ENCODE results near the gene SAP30L. TPM values are rescaled to one million over a fixed set of nuclear protein-coding genes. Genes with fewer than 3 reads are reported as not detected.
A peak's percentile ranks its signal among the peaks of the same experiment; 100 is the strongest.

The SAP30L gene
- total and polyA plus RNA-seq, 2 experiments from 2014 or later = 9.4 to 26.0 TPM

DNA sequence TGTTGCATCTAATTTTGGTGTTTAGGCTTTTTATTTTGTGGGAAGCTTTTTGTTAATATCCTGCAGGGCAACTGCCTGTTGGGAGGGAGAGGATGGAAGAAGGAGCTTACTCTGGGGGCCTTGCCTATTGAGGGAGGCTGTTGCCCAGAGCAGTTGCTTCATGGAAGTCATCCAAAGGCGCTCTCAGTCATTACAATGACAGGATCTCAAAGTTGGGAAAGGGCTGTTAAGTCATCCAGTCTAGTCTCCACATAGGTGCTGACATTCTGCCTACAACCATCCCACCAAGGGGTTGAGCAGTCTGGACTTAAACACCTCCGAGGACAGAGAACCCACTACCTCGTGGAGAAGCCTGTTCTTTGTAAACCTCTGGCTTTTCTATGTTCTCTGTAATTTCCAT, 13.2 kb downstream of the SAP30L start:
- H3F3A ChIP-seq (ENCODE audit: insufficient read depth) = no peaks in the 10 kb centered on the region
- peaks cover 21% of the 10 kb centered on the region; the same call in 1 of the 2 replicates for H3K36me3 ChIP-seq (ENCODE audit: low read depth)
- no peaks in the 10 kb centered on the region for H3K9me3 ChIP-seq (ENCODE audit: low read depth)
- no peak overlapping the region for H3K4me3 ChIP-seq
- in situ Hi-C loops (cut with MboI) = loop anchor here (25.0 kb wide), 1 partner anchor 353 kb away; no protein-coding TSS in a partner anchor
- no peak overlapping the region for H3K4me2 ChIP-seq (ENCODE audit: unreplicated experiment)
- TF ChIP-seq EZH2 (IDR thresholded peaks at IDR 0.05; ENCODE audit: insufficient read depth, poor library complexity, severe bottlenecking) (no peak), EZH2phosphoT487 (IDR thresholded peaks at IDR 0.05; ENCODE audit: insufficient read depth, low read depth) (no peak)
- no peak overlapping the region for H2AFZ ChIP-seq
- H4K20me1 ChIP-seq (ENCODE audit: insufficient read depth) = 0 out of 2 replicates have a peak, but pooled peaks cover 2% of the 10 kb centered on the region
- no peak overlapping the region for H3K9ac ChIP-seq
- no peaks in the 10 kb centered on the region for H3K79me2 ChIP-seq (ENCODE audit: insufficient read depth)
- no peaks in the 10 kb centered on the region for H3K4me1 ChIP-seq (ENCODE audit: insufficient read depth)
- no peak overlapping the region for H3K27ac ChIP-seq
- no peaks in the 10 kb centered on the region for H3K9me2 ChIP-seq (ENCODE audit: insufficient read depth)
- no peaks in the 10 kb centered on the region for H3K27me3 ChIP-seq (replicated peaks; ENCODE audit: insufficient read depth)
- DNase-seq = no peak
- WGBS, 2 experiments (ENCODE audit: low coverage in 1 of 2, low lambda C conversion rate in 2 of 2, missing lambda C conversion rate in 2 of 2) = 94 to 96% methylated on average over 3 of the region's 3 CpGs

DNA sequence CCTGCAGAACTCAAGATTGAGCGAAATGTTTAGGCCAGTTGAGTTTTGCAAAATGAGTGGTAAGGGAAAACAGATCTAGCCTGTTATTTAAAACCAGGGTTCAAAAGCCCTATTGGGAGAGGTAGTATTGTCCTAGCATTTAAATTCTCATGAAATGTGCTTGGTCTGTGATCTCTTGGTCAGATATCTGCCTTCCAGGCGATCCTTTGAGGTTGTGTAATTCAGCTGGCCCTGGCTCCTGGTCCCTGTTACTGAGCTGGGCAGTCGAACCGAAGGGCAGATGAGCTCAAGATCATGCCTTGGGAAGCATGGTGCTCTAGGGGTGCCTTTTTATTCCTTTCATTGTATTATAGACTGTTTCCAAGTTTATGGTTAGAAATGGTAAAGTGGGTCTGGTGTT, 14.4 kb downstream of the SAP30L start:
- Histone ChIP-seq H3K79me2 (ENCODE audit: insufficient read depth) (no peaks in the 10 kb centered on the region), H3K4me2 (ENCODE audit: unreplicated experiment) (no peak overlapping the region), H3K27ac (no peak overlapping the region), H3K4me1 (ENCODE audit: insufficient read depth) (no peaks in the 10 kb centered on the region), H3K9ac (no peak overlapping the region), H3F3A (ENCODE audit: insufficient read depth) (no peaks in the 10 kb centered on the region), H3K36me3 (ENCODE audit: low read depth) (peaks cover 17% of the 10 kb centered on the region; the same call in 1 of the 2 replicates), H3K9me3 (ENCODE audit: low read depth) (no peaks in the 10 kb centered on the region), H4K20me1 (ENCODE audit: insufficient read depth) (0 out of 2 replicates have a peak, but pooled peaks cover 2% of the 10 kb centered on the region), H3K27me3 (replicated peaks; ENCODE audit: insufficient read depth) (no peaks in the 10 kb centered on the region), H3K9me2 (ENCODE audit: insufficient read depth) (no peaks in the 10 kb centered on the region), H2AFZ (no peak overlapping the region), H3K4me3 (no peak overlapping the region)
- in situ Hi-C loops (cut with MboI) = loop anchor here (25.0 kb wide), 1 partner anchor 352 kb away; no protein-coding TSS in a partner anchor
- no peak for DNase-seq
- WGBS, 2 experiments (ENCODE audit: low coverage in 1 of 2, low lambda C conversion rate in 2 of 2, missing lambda C conversion rate in 2 of 2) = 91 to 100% methylated on average over 4 of the region's 4 CpGs
- TF ChIP-seq EZH2phosphoT487 (IDR thresholded peaks at IDR 0.05; ENCODE audit: insufficient read depth, low read depth) (no peak), EZH2 (IDR thresholded peaks at IDR 0.05; ENCODE audit: insufficient read depth, poor library complexity, severe bottlenecking) (no peak)

DNA sequence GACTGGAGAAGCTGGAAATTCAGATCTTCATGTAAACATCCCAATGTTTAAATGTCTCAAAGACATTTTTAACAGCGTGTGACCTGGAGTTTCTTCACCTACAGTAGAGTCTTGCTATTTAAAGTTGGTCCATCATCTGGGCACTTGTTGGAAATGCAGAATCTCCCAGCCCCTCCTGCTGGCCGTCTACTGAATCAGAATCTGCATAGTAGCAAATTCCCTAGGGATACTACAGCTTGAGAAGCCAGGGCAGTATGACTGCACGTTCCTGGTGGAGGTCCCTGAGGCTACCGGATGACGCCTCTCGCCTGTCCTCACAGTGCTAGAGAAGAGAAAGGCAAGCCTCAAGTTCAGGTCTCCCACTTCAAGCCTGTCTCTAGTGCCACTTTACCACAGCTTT, 15.7 kb downstream of the SAP30L start:
- H4K20me1 ChIP-seq (ENCODE audit: insufficient read depth) = 0 out of 2 replicates have a peak, but pooled peaks cover 2% of the 10 kb centered on the region
- H3K4me3 ChIP-seq = no peak overlapping the region
- H2AFZ ChIP-seq = no peak overlapping the region
- WGBS, 2 experiments (ENCODE audit: low coverage in 1 of 2, low lambda C conversion rate in 2 of 2, missing lambda C conversion rate in 2 of 2) = 73 to 74% methylated on average over 6 of the region's 6 CpGs
- TF ChIP-seq EZH2phosphoT487 (IDR thresholded peaks at IDR 0.05; ENCODE audit: insufficient read depth, low read depth) (no peak), EZH2 (IDR thresholded peaks at IDR 0.05; ENCODE audit: insufficient read depth, poor library complexity, severe bottlenecking) (no peak)
- no peaks in the 10 kb centered on the region for H3K79me2 ChIP-seq (ENCODE audit: insufficient read depth)
- peak; percentile 70 for DNase-seq
- no peak overlapping the region for H3K27ac ChIP-seq
- H3K4me1 ChIP-seq (ENCODE audit: insufficient read depth) = no peaks in the 10 kb centered on the region
- no peaks in the 10 kb centered on the region for H3K27me3 ChIP-seq (replicated peaks; ENCODE audit: insufficient read depth)
- in situ Hi-C loops (cut with MboI) = loop anchor here (25.0 kb wide), 1 partner anchor 351 kb away; no protein-coding TSS in a partner anchor
- H3K9me3 ChIP-seq (ENCODE audit: low read depth) = no peaks in the 10 kb centered on the region
- no peaks in the 10 kb centered on the region for H3K9me2 ChIP-seq (ENCODE audit: insufficient read depth)
- H3K4me2 ChIP-seq (ENCODE audit: unreplicated experiment) = no peak overlapping the region
- no peaks in the 10 kb centered on the region for H3F3A ChIP-seq (ENCODE audit: insufficient read depth)
- H3K9ac ChIP-seq = no peak overlapping the region
- peaks cover 8% of the 10 kb centered on the region; the same call in 1 of the 2 replicates for H3K36me3 ChIP-seq (ENCODE audit: low read depth)

DNA sequence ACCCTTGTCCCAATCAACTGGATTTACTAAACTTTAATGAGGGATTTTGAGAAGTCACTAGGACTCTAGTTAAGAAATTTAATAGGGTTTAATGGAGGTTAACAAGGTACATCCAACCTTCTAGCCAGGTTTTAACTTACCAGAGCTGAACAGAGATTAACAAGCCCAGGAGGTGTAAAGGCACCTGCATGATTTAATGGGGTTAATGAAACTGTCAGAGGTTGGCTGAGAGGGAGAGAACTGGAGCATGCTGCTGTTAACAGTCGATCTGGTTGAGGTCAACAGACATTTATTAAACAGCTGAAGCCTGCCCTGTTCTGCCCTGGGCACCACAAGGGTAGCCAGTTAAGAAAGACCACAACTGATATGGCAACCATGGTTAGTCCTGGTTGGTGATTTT, 18.6 kb downstream of the SAP30L start:
- Histone ChIP-seq H3K27me3 (replicated peaks; ENCODE audit: insufficient read depth) (no peaks in the 10 kb centered on the region), H3K9me2 (ENCODE audit: insufficient read depth) (no peaks in the 10 kb centered on the region), H3K9ac (no peak overlapping the region), H3K79me2 (ENCODE audit: insufficient read depth) (no peaks in the 10 kb centered on the region), H3K36me3 (ENCODE audit: low read depth) (no peaks in the 10 kb centered on the region), H3K4me1 (ENCODE audit: insufficient read depth) (no peaks in the 10 kb centered on the region), H3K4me3 (no peak overlapping the region), H3F3A (ENCODE audit: insufficient read depth) (no peaks in the 10 kb centered on the region), H2AFZ (no peak overlapping the region), H4K20me1 (ENCODE audit: insufficient read depth) (no peaks in the 10 kb centered on the region), H3K9me3 (ENCODE audit: low read depth) (no peaks in the 10 kb centered on the region), H3K4me2 (ENCODE audit: unreplicated experiment) (no peak overlapping the region), H3K27ac (no peak overlapping the region)
- DNase-seq = no peak
- in situ Hi-C loops (cut with MboI) = loop anchor here (25.0 kb wide), 1 partner anchor 348 kb away; no protein-coding TSS in a partner anchor
- TF ChIP-seq EZH2 (IDR thresholded peaks at IDR 0.05; ENCODE audit: insufficient read depth, poor library complexity, severe bottlenecking) (no peak), EZH2phosphoT487 (IDR thresholded peaks at IDR 0.05; ENCODE audit: insufficient read depth, low read depth) (no peak)
- 62 to 74% methylated on average over 1 of the region's 1 CpG for WGBS, 2 experiments (ENCODE audit: low coverage in 1 of 2, low lambda C conversion rate in 2 of 2, missing lambda C conversion rate in 2 of 2)
